Astrocyte (in vitro differentiated cells and primary cell): ENCODE data around the gene ATRIP. TPM values are rescaled to one million over a fixed set of nuclear protein-coding genes. Genes with fewer than 3 reads are reported as not detected.

Experiments used
- DNase-seq: peaks from one replicate; pipeline ENCODE4 v3.0.0-alpha.2; 2010; ENCODE audit warnings: low read depth
- FAIRE-seq: peaks from 2 replicates; lab custom pipeline; 2011; peaks lifted over from hg19 to GRCh38; lab: Jason Lieb, UNC
- H2AFZ ChIP-seq: 2 replicates; pipeline ENCODE4 v1.6.0; 2012; ENCODE audit warnings: low read depth, low read length, inconsistent platforms
- H3K27ac ChIP-seq: 2 replicates; pipeline ENCODE4 v1.5.1; 2011; ENCODE audit warnings: low read depth, low read length, inconsistent platforms
- H3K27me3 ChIP-seq: 2 replicates; pipeline ENCODE4 v1.6.0; 2011; ENCODE audit warnings: low read length, inconsistent platforms; ENCODE audit not compliant: insufficient read depth
- H3K36me3 ChIP-seq: 2 replicates; pipeline ENCODE4 v1.5.1; 2011; ENCODE audit warnings: low read length, inconsistent platforms; ENCODE audit not compliant: insufficient read depth
- H3K4me1 ChIP-seq: 2 replicates; pipeline ENCODE4 v1.5.1; 2011; ENCODE audit warnings: low read length, inconsistent platforms; ENCODE audit not compliant: insufficient read depth
- H3K4me2 ChIP-seq: 2 replicates; pipeline ENCODE4 v1.6.0; 2012; ENCODE audit warnings: low read length, inconsistent platforms
- H3K4me3 ChIP-seq: 2 replicates; pipeline ENCODE4 v1.5.1; 2011; ENCODE audit warnings: low read depth, mild to moderate bottlenecking, low read length, inconsistent platforms; ENCODE audit not compliant: insufficient read depth
- H3K79me2 ChIP-seq: 2 replicates; pipeline ENCODE4 v1.6.0; 2012; ENCODE audit warnings: mild to moderate bottlenecking, low read length, inconsistent platforms; ENCODE audit not compliant: insufficient read depth
- H3K9ac ChIP-seq: 2 replicates; pipeline ENCODE4 v1.6.0; 2012; ENCODE audit warnings: mild to moderate bottlenecking, low read length, inconsistent platforms
- H3K9me3 ChIP-seq: 2 replicates; pipeline ENCODE4 v1.5.1; 2012; ENCODE audit warnings: low read depth, mild to moderate bottlenecking, low read length, inconsistent platforms; ENCODE audit not compliant: insufficient read depth
- H4K20me1 ChIP-seq: 2 replicates; pipeline ENCODE4 v1.6.0; 2012; ENCODE audit warnings: low read length, inconsistent platforms; ENCODE audit not compliant: insufficient read depth
- H3K27ac Mint-ChIP-seq: one replicate; pipeline ENCODE4 v1.8.0; 2021; ENCODE audit warnings: mild to moderate bottlenecking, mixed read lengths; ENCODE audit not compliant: unreplicated experiment
- H3K27me3 Mint-ChIP-seq: one replicate; pipeline ENCODE4 v1.8.0; 2021; ENCODE audit warnings: low read depth, mixed read lengths; ENCODE audit not compliant: unreplicated experiment
- H3K36me3 Mint-ChIP-seq: one replicate; pipeline ENCODE4 v1.8.0; 2021; ENCODE audit warnings: low read depth, mixed read lengths; ENCODE audit not compliant: unreplicated experiment
- H3K4me1 Mint-ChIP-seq: one replicate; pipeline ENCODE4 v1.8.0; 2021; ENCODE audit warnings: low read depth, mixed read lengths; ENCODE audit not compliant: unreplicated experiment
- H3K4me3 Mint-ChIP-seq: one replicate; pipeline ENCODE4 v1.8.0; 2021; ENCODE audit warnings: mild to moderate bottlenecking, moderate library complexity, mixed read lengths; ENCODE audit not compliant: unreplicated experiment
- H3K9me3 Mint-ChIP-seq: one replicate; pipeline ENCODE4 v1.8.0; 2021; ENCODE audit warnings: mild to moderate bottlenecking, mixed read lengths; ENCODE audit not compliant: unreplicated experiment
- CTCF ChIP-seq: IDR thresholded peaks from 2 replicates; pipeline ENCODE4 v1.5.1; 2011; ENCODE audit warnings: low read depth, mild to moderate bottlenecking, inconsistent platforms, low read length, moderate library complexity; ENCODE audit not compliant: insufficient read depth
- EZH2 ChIP-seq: IDR thresholded peaks from 2 replicates; pipeline ENCODE4 v1.6.1; 2012; ENCODE audit warnings: mild to moderate bottlenecking, low read length, inconsistent platforms; ENCODE audit not compliant: insufficient read depth
- total RNA-seq: library from RNA; stranded (reverse); gene quantifications from 2 replicates; pipeline ENCODE4 v1.2.1, GENCODE V29; 2021

The ATRIP gene
- total RNA-seq, 1 donor from 2014 or later: 6.2 TPM

- Histone ChIP-seq H3K9me3 (no peaks in the 10 kb centered on the region), H2AFZ (no peak overlapping the region), H3K4me2 (no peak overlapping the region), H3K4me3 (no peak overlapping the region), H3K36me3 (no peaks in the 10 kb centered on the region), H3K4me1 (peaks cover 27% of the 10 kb centered on the region), H3K9ac (no peak overlapping the region), H4K20me1 (peaks cover 83% of the 10 kb centered on the region), H3K27me3 (no peaks in the 10 kb centered on the region), H3K27ac (no peak overlapping the region), H3K79me2 (peaks cover 40% of the 10 kb centered on the region)
- H3K27ac Mint-ChIP-seq: no peak overlapping the region
- no peak overlapping the region for H3K4me3 Mint-ChIP-seq
- H3K9me3 Mint-ChIP-seq: no peaks in the 10 kb centered on the region
- H3K27me3 Mint-ChIP-seq: no peaks in the 10 kb centered on the region
- peaks cover 23% of the 10 kb centered on the region for H3K4me1 Mint-ChIP-seq
- no peak for FAIRE-seq
- no peak for DNase-seq
- TF ChIP-seq EZH2 (no peak), CTCF (no peak)
- peaks cover 10% of the 10 kb centered on the region for H3K36me3 Mint-ChIP-seq
These were observed 23.9 kb upstream of the ATRIP start for GRCh38 chr3:48422681-48423080.

GRCh38 chr3:48423241-48423882 is 23.2 kb upstream of the ATRIP start:
- Mint-ChIP-seq H3K36me3 (peaks cover 10% of the 10 kb centered on the region), H3K9me3 (no peaks in the 10 kb centered on the region)
- H4K20me1 ChIP-seq: peaks cover 89% of the 10 kb centered on the region

More at GRCh38 chr3:48423241-48423882, 23.2 kb upstream of the ATRIP start:
- Histone ChIP-seq H3K4me3 (no peak overlapping the region), H3K27me3 (no peaks in the 10 kb centered on the region), H3K27ac (no peak overlapping the region), H3K4me2 (no peak overlapping the region), H3K79me2 (peaks cover 47% of the 10 kb centered on the region), H3K9me3 (no peaks in the 10 kb centered on the region), H3K36me3 (no peaks in the 10 kb centered on the region), H3K4me1 (peaks cover 33% of the 10 kb centered on the region), H2AFZ (no peak overlapping the region), H3K9ac (no peak overlapping the region)
- TF ChIP-seq EZH2: no peak
- TF ChIP-seq CTCF: no peak
- no peak overlapping the region for H3K4me3 Mint-ChIP-seq
- peaks cover 30% of the 10 kb centered on the region for H3K4me1 Mint-ChIP-seq
- FAIRE-seq (no peak), DNase-seq (no peak)
- no peak overlapping the region for H3K27ac Mint-ChIP-seq
- H3K27me3 Mint-ChIP-seq: no peaks in the 10 kb centered on the region
